SK-N-MC (cell line): ENCODE data around the gene SSU72.
A peak's percentile ranks its signal among the peaks of the same experiment; 100 is the strongest.

ENCODE experiments used
- DNase-seq: peaks from one replicate; pipeline ENCODE4 v3.0.0-alpha.2; 2011; ENCODE audit warnings: low read depth, low spot score
- H3K27ac ChIP-seq: fragments of 200-600 bp; sonication (generic); 2 replicates; pipeline ENCODE4 v1.5.1; 2016; ENCODE audit warnings: mixed run types
- H3K36me3 ChIP-seq: fragments of 200-600 bp; sonication (generic); 2 replicates; pipeline ENCODE4 v1.6.1; 2017; ENCODE audit warnings: antibody characterized with exemption, low read length, mixed read lengths; ENCODE audit not compliant: insufficient read depth
- H3K4me3 ChIP-seq: fragments of 200-600 bp; sonication (generic); 2 replicates; pipeline ENCODE4 v1.5.1; 2016
- H3K9ac ChIP-seq: fragments of 200-600 bp; sonication (generic); 2 replicates; pipeline ENCODE4 v1.8.0; 2017; ENCODE audit warnings: mixed run types, mixed read lengths; ENCODE audit not compliant: insufficient read length
- H3K9me3 ChIP-seq: fragments of 200-600 bp; sonication (generic); 2 replicates; pipeline ENCODE4 v1.6.1; 2017; ENCODE audit warnings: low read depth, mild to moderate bottlenecking, antibody characterized with exemption, low read length, moderate library complexity, mixed read lengths
- EZH2 ChIP-seq: fragments of 200-600 bp; sonication (generic); IDR thresholded peaks from one replicate; pipeline ENCODE4 v1.6.1; 2017; ENCODE audit warnings: antibody characterized with exemption
- FOXP2 ChIP-seq: optimal IDR thresholded peaks from 2 replicates; pipeline ENCODE3; 2011; ENCODE audit warnings: mild to moderate bottlenecking, moderate library complexity; ENCODE audit not compliant: insufficient read depth; ENCODE audit errors: extremely low read length, control extremely low read depth
- POLR2AphosphoS5 ChIP-seq: IDR thresholded peaks from 2 replicates; pipeline ENCODE4 v1.6.1; 2012; ENCODE audit warnings: mild to moderate bottlenecking, low read depth, low read length, borderline replicate concordance

SSU72 gene

GRCh38 chr1:1593834-1594601, 19.4 kb upstream of the SSU72 start:
- Histone ChIP-seq H3K4me3 (no peak overlapping the region), H3K9me3 (no peaks in the 10 kb centered on the region), H3K9ac (no peak overlapping the region), H3K36me3 (no peaks in the 10 kb centered on the region), H3K27ac (no peak overlapping the region)
- DNase-seq: no peak
- TF ChIP-seq EZH2: no peak
- TF ChIP-seq POLR2AphosphoS5: no peak
- TF ChIP-seq FOXP2: no peak

- no peak for DNase-seq
Measured at GRCh38 chr1:1591452-1591851, 16.8 kb upstream of the SSU72 start.

GRCh38 chr1:1583347-1584010, 8.8 kb upstream of the SSU72 start:
- no peak for TF ChIP-seq POLR2AphosphoS5
- TF ChIP-seq FOXP2: no peak
- TF ChIP-seq EZH2: no peak
- Histone ChIP-seq H3K9me3 (no peaks in the 10 kb centered on the region), H3K9ac (no peak overlapping the region), H3K4me3 (no peak overlapping the region), H3K36me3 (no peaks in the 10 kb centered on the region), H3K27ac (no peak overlapping the region)
- DNase-seq: no peak

More at GRCh38 chr1:1591452-1591851, 16.8 kb upstream of the SSU72 start:
- Histone ChIP-seq H3K36me3 (no peaks in the 10 kb centered on the region), H3K27ac (no peak overlapping the region), H3K9me3 (no peaks in the 10 kb centered on the region), H3K9ac (no peak overlapping the region), H3K4me3 (no peak overlapping the region)
- TF ChIP-seq POLR2AphosphoS5: no peak
- TF ChIP-seq FOXP2: no peak
- no peak for TF ChIP-seq EZH2

GRCh38 chr1:1582585-1583346, 8.1 kb upstream of the SSU72 start:
- Histone ChIP-seq H3K4me3 (no peak overlapping the region), H3K27ac (no peak overlapping the region), H3K9me3 (no peaks in the 10 kb centered on the region), H3K36me3 (no peaks in the 10 kb centered on the region), H3K9ac (no peak overlapping the region)
- DNase-seq: no peak
- no peak for TF ChIP-seq POLR2AphosphoS5

- no peak overlapping the region for H3K9ac ChIP-seq
- peaks cover 1% of the 10 kb centered on the region; the same call in 1 of the 2 replicates for H3K36me3 ChIP-seq
- no peak overlapping the region for H3K4me3 ChIP-seq
- no peak for DNase-seq
- TF ChIP-seq POLR2AphosphoS5: no peak
- TF ChIP-seq FOXP2: no peak
- no peak for TF ChIP-seq EZH2
- no peaks in the 10 kb centered on the region for H3K9me3 ChIP-seq
- no peak overlapping the region for H3K27ac ChIP-seq
Measured at GRCh38 chr1:1578371-1578940, 3.8 kb upstream of the SSU72 start.

- Histone ChIP-seq H3K9me3 (no peaks in the 10 kb centered on the region), H3K27ac (no peak overlapping the region), H3K9ac (no peak overlapping the region), H3K36me3 (peaks cover 9% of the 10 kb centered on the region), H3K4me3 (no peak overlapping the region)
- TF ChIP-seq POLR2AphosphoS5 (no peak), FOXP2 (no peak), EZH2 (no peak)
- DNase-seq: no peak
Measured at GRCh38 chr1:1577367-1578011, 2.8 kb upstream of the SSU72 start.

GRCh38 chr1:1573843-1574720, 581 bp downstream of the SSU72 start:
- Histone ChIP-seq H3K27ac (peak overlapping the region; percentile 93), H3K9ac (peak overlapping the region; percentile 98), H3K36me3 (peaks cover 32% of the 10 kb centered on the region), H3K9me3 (no peaks in the 10 kb centered on the region), H3K4me3 (peak overlapping the region; percentile 95)
- TF ChIP-seq POLR2AphosphoS5: no peak
- TF ChIP-seq EZH2: no peak
- TF ChIP-seq FOXP2: no peak
- peak; percentile 16 for DNase-seq
